SK-N-SH (cell line): ENCODE data around the gene PBRM1. TPM values are rescaled to one million over a fixed set of nuclear protein-coding genes. Genes with fewer than 3 reads are reported as not detected.

Experiments used
- CTCF ChIA-PET: fragments of 300-600, 350-600 bp; formaldehyde crosslinking; extraction: SDS; loops from one replicate; lab custom pipeline; 2021; lab: Yijun Ruan, JAX
- POLR2A ChIA-PET: fragments of 350-600 bp; sonication (Branson Sonifier 250); formaldehyde crosslinking; extraction: SDS; loops from one replicate; lab custom pipeline; 2020; ENCODE audit warnings: antibody characterized with exemption, inconsistent platforms; lab: Yijun Ruan, JAX
- DNase-seq: peaks from one replicate; pipeline ENCODE4 v3.0.0; 2012
- H2AFZ ChIP-seq: fragments of 200-600 bp; sonication (generic); 2 replicates; pipeline ENCODE4 v1.8.1; 2016; ENCODE audit warnings: antibody characterized with exemption, mild to moderate bottlenecking, low read depth
- H3F3A ChIP-seq: fragments of 200-600 bp; sonication (generic); replicated peaks from 2 replicates; pipeline ENCODE3; 2016; ENCODE audit warnings: antibody characterized with exemption, mild to moderate bottlenecking; ENCODE audit not compliant: insufficient read depth
- H3K27ac ChIP-seq, 2 experiments: fragments of 200-500 bp in 1 of 2; fragments of 200-600 bp in 1 of 2; sonication (Bioruptor generic) in 1 of 2; sonication (generic), shearing (Covaris generic) in 1 of 2; 2 replicates each; pipeline versions ENCODE4 v1.5.1 to v1.6.1; 2014 to 2016; ENCODE audit warnings: low read depth in 2 of 2, inconsistent platforms in 1 of 2, low read length in 1 of 2, mild to moderate bottlenecking in 1 of 2, mixed read lengths in 1 of 2
- H3K27me3 ChIP-seq: fragments of 200-600 bp; sonication (generic), shearing (Covaris generic); 2 replicates; pipeline ENCODE4 v1.6.1; 2016; ENCODE audit warnings: mixed run types; ENCODE audit not compliant: insufficient read depth
- H3K36me3 ChIP-seq, 2 experiments: fragments of 200-500 bp in 1 of 2; fragments of 200-600 bp in 1 of 2; sonication (Bioruptor generic) in 1 of 2; sonication (generic) in 1 of 2; replicated peaks in 1 of 2; 2 replicates each; pipeline versions ENCODE3 to v1.5.1; 2014 to 2016; ENCODE audit warnings: low read length in 1 of 2, mild to moderate bottlenecking in 1 of 2; ENCODE audit not compliant: insufficient read depth in 2 of 2, control insufficient read depth in 1 of 2
- H3K4me1 ChIP-seq, 2 experiments: fragments of 200-500 bp in 1 of 2; fragments of 200-600 bp in 1 of 2; sonication (Bioruptor generic) in 1 of 2; sonication (generic), shearing (Covaris generic) in 1 of 2; 2 replicates each; pipeline versions ENCODE4 v1.5.1 to v1.6.1; 2014 to 2016; ENCODE audit warnings: low read depth in 1 of 2, low read length in 1 of 2, mixed run types in 1 of 2; ENCODE audit not compliant: insufficient read depth in 2 of 2, control insufficient read depth in 1 of 2
- H3K4me2 ChIP-seq: fragments of 200-600 bp; sonication (generic), shearing (Covaris generic); 2 replicates; pipeline ENCODE4 v1.6.1; 2017; ENCODE audit warnings: mixed run types
- H3K4me3 ChIP-seq, 2 experiments: fragments of 200-500 bp in 1 of 2; fragments of 200-600 bp in 1 of 2; sonication (Bioruptor generic) in 1 of 2; sonication (generic), shearing (Covaris generic) in 1 of 2; 2 replicates each; pipeline versions ENCODE4 v1.5.1 to v1.8.1; 2014 to 2016; ENCODE audit warnings: low read depth in 2 of 2, inconsistent platforms in 1 of 2, low read length in 1 of 2, mild to moderate bottlenecking in 1 of 2, mixed read lengths in 1 of 2, moderate library complexity in 1 of 2
- H3K79me2 ChIP-seq: fragments of 200-600 bp; sonication (generic); 2 replicates; pipeline ENCODE4 v1.8.1; 2017; ENCODE audit warnings: mild to moderate bottlenecking; ENCODE audit not compliant: insufficient read depth
- H3K9ac ChIP-seq: fragments of 200-600 bp; sonication (generic); 2 replicates; pipeline ENCODE4 v1.6.1; 2017; ENCODE audit warnings: mixed run types
- H3K9me2 ChIP-seq: fragments of 200-600 bp; sonication (generic); 2 replicates; pipeline ENCODE4 v1.6.1; 2017; ENCODE audit warnings: mixed run types
- H3K9me3 ChIP-seq: fragments of 200-600 bp; sonication (generic); 2 replicates; pipeline ENCODE4 v1.6.1; 2017; ENCODE audit warnings: mixed run types, mild to moderate bottlenecking, moderate library complexity
- H4K20me1 ChIP-seq: fragments of 200-600 bp; sonication (generic); 2 replicates; pipeline ENCODE4 v1.6.1; 2017; ENCODE audit warnings: mild to moderate bottlenecking, mixed run types; ENCODE audit not compliant: insufficient read depth
- CHD2 ChIP-seq: fragments of 150-350 bp; IDR thresholded peaks from 2 replicates; pipeline ENCODE4 v1.6.1; 2018; ENCODE audit warnings: low read length; ENCODE audit not compliant: partially characterized antibody
- ELF1 ChIP-seq: IDR thresholded peaks from 2 replicates; pipeline ENCODE4 v1.4.0; 2012
- EP300 ChIP-seq, 2 experiments: IDR thresholded peaks; 2 replicates each; pipeline versions ENCODE4 v1.4.0 to v1.6.1; 2012; ENCODE audit warnings: borderline replicate concordance in 1 of 2, low read depth in 1 of 2, low read length in 1 of 2
- FOSL2 ChIP-seq: IDR thresholded peaks from 2 replicates; pipeline ENCODE4 v1.4.0; 2012; ENCODE audit warnings: low read depth, mild to moderate bottlenecking, moderate library complexity, borderline replicate concordance
- GABPA ChIP-seq: IDR thresholded peaks from 2 replicates; pipeline ENCODE4 v1.4.0; 2012; ENCODE audit warnings: low read depth, mild to moderate bottlenecking
- MEF2A ChIP-seq: IDR thresholded peaks from 2 replicates; pipeline ENCODE4 v1.4.0; 2012; ENCODE audit warnings: low read depth, borderline replicate concordance
- MXI1 ChIP-seq: IDR thresholded peaks from 2 replicates; pipeline ENCODE4 v1.6.1; 2012; ENCODE audit warnings: mild to moderate bottlenecking, low read depth, low read length, improper control_type of control experiment
- NFIC ChIP-seq: IDR thresholded peaks from 2 replicates; pipeline ENCODE4 v1.4.0; 2012; ENCODE audit warnings: borderline replicate concordance
- NRF1 ChIP-seq: IDR thresholded peaks from 2 replicates; pipeline ENCODE4 v1.6.1; 2012; ENCODE audit warnings: low read depth, mild to moderate bottlenecking, low read length
- POLR2AphosphoS5 ChIP-seq: IDR thresholded peaks from 2 replicates; pipeline ENCODE4 v1.6.1; 2012; ENCODE audit warnings: low read depth, low read length
- RCOR1 ChIP-seq: fragments of 150-350 bp; IDR thresholded peaks from 2 replicates; pipeline ENCODE4 v1.6.1; 2017; ENCODE audit warnings: antibody characterized with exemption, low read length
- RFX5 ChIP-seq: IDR thresholded peaks from 2 replicates; pipeline ENCODE4 v1.6.1; 2012; ENCODE audit warnings: mild to moderate bottlenecking, improper control_type of control experiment, low read length
- RXRA ChIP-seq: IDR thresholded peaks from 2 replicates; pipeline ENCODE4 v1.4.0; 2012; ENCODE audit warnings: low read depth, mild to moderate bottlenecking, borderline replicate concordance
- SIN3A ChIP-seq: IDR thresholded peaks from 2 replicates; pipeline ENCODE4 v1.6.1; 2012; ENCODE audit warnings: low read depth, mild to moderate bottlenecking, low read length, moderate library complexity, borderline replicate concordance
- TAF1 ChIP-seq: IDR thresholded peaks from 2 replicates; pipeline ENCODE4 v1.6.1; 2012; ENCODE audit warnings: low read depth, mild to moderate bottlenecking, low read length, moderate library complexity, borderline replicate concordance
- TEAD4 ChIP-seq: IDR thresholded peaks from 2 replicates; pipeline ENCODE4 v1.4.0; 2012; ENCODE audit warnings: mild to moderate bottlenecking, borderline replicate concordance; ENCODE audit not compliant: insufficient read depth
- WGBS: methylation state at CpG from one replicate; pipeline ENCODE4 v1.1.6; 2017; ENCODE audit warnings: low lambda C conversion rate; 5-methylcytosine and 5-hydroxymethylcytosine counted together
- polyA plus RNA-seq, 3 experiments: library from polyadenylated mRNA; depleted of rRNA; stranded (reverse); fragments of >200 nt; gene quantifications; 2 replicates each; pipeline ENCODE4 v1.2.3, GENCODE V29; 2012
- TF ChIP-seq, protein P1 (sequence below): fragments of 150-350 bp; IDR thresholded peaks from 2 replicates; pipeline ENCODE4 v1.6.1; 2016; ENCODE audit warnings: mild to moderate bottlenecking, low read depth, low read length
- TF ChIP-seq, protein P2 (sequence below): IDR thresholded peaks from 2 replicates; pipeline ENCODE4 v1.4.0; 2012; ENCODE audit warnings: low read depth, borderline replicate concordance
- TF ChIP-seq, protein P3 (sequence below): IDR thresholded peaks from 2 replicates; pipeline ENCODE4; 2012

The PBRM1 gene
- polyA plus RNA-seq, 1 of the 3 experiments (the other 2 are of a cell fraction): 14.3 TPM

DNA sequence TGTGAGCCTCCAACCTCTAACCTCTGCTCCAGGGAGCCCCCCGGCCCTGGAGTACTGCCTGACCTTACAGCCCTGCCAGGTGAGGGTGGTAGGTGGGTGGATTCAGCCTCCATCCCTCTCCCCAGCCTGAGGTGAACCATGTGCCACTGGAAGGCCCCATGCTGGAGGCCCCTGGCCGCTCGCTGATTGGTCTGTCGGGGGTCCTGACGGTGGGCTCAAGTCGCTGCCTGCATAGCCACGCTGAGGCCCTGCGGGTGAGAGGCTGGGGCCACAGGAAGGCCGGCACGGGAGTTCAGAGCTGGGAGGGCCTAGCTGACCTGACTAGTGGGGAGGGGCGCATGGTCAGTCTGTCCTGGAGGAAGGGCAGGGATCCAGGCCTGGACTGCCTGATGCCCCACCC lies 171.1 kb downstream of the PBRM1 start:
- no peak overlapping the region for H3K4me2 ChIP-seq
- H3K9me2 ChIP-seq: no peaks in the 10 kb centered on the region
- no peak overlapping the region for H3K27ac ChIP-seq
- CTCF ChIA-PET: interaction anchor here (1.8 to 1.9 kb wide), 2 partner anchors 10 to 43 kb away, joined by 4 to 9 read pairs; no protein-coding TSS in a partner anchor
- H4K20me1 ChIP-seq: no peaks in the 10 kb centered on the region
- 82% methylated on average over 2 of the region's 11 CpGs for WGBS
- no peaks in the 10 kb centered on the region for H3K79me2 ChIP-seq
- H3F3A ChIP-seq: no peaks in the 10 kb centered on the region
- H3K9ac ChIP-seq: no peak overlapping the region
- TF ChIP-seq POLR2AphosphoS5 (no peak), MXI1 (no peak), SIN3A (no peak), RXRA (no peak), GABPA (no peak), RFX5 (no peak), RCOR1 (no peak), CHD2 (no peak), NFIC (no peak), FOSL2 (no peak), EP300 (IDR thresholded peaks at IDR 0.05; ENCODE audit: borderline replicate concordance in 1 of 2, low read depth in 1 of 2, low read length in 1 of 2) (no peak), TEAD4 (no peak), MEF2A (no peak), NRF1 (no peak), TAF1 (no peak), ELF1 (no peak)
- TF ChIP-seq, protein P1, sequence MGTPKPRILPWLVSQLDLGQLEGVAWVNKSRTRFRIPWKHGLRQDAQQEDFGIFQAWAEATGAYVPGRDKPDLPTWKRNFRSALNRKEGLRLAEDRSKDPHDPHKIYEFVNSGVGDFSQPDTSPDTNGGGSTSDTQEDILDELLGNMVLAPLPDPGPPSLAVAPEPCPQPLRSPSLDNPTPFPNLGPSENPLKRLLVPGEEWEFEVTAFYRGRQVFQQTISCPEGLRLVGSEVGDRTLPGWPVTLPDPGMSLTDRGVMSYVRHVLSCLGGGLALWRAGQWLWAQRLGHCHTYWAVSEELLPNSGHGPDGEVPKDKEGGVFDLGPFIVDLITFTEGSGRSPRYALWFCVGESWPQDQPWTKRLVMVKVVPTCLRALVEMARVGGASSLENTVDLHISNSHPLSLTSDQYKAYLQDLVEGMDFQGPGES: no peak
- TF ChIP-seq, protein P2, sequence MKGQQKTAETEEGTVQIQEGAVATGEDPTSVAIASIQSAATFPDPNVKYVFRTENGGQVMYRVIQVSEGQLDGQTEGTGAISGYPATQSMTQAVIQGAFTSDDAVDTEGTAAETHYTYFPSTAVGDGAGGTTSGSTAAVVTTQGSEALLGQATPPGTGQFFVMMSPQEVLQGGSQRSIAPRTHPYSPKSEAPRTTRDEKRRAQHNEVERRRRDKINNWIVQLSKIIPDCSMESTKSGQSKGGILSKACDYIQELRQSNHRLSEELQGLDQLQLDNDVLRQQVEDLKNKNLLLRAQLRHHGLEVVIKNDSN: no peak
- TF ChIP-seq, protein P3, sequence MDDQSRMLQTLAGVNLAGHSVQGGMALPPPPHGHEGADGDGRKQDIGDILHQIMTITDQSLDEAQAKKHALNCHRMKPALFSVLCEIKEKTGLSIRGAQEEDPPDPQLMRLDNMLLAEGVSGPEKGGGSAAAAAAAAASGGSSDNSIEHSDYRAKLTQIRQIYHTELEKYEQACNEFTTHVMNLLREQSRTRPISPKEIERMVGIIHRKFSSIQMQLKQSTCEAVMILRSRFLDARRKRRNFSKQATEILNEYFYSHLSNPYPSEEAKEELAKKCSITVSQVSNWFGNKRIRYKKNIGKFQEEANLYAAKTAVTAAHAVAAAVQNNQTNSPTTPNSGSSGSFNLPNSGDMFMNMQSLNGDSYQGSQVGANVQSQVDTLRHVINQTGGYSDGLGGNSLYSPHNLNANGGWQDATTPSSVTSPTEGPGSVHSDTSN: no peak
- H3K4me3 ChIP-seq: no peak overlapping the region
- DNase-seq: no peak
- H3K4me1 ChIP-seq: peaks cover 0 to 14% of the 10 kb centered on the region in 2 experiments; a peak in 1 of 4 replicates
- H3K36me3 ChIP-seq: no peaks in the 10 kb centered on the region
- POLR2A ChIA-PET: no interaction called here
- no peaks in the 10 kb centered on the region for H3K9me3 ChIP-seq
- H3K27me3 ChIP-seq: no peaks in the 10 kb centered on the region
- H2AFZ ChIP-seq: no peak overlapping the region
